Measurements from ENCODE around the gene CDCA7L.

DNA sequence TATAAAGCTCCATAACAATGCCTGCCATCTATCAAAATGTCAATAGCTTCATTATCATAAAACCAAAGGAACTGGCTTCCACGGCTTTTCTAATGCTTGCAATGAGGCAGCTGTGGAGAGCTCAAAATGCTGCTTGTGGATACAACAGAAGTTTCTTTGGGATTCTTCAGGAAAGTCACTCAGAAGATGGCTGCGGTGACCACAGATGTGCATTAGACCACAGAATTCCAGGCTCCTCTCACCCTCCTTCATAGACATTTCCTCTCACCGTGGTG, 77.2 kb downstream of the CDCA7L start:
- TF ChIP-seq CTCF (IDR thresholded peaks at IDR 0.05; ENCODE audit: insufficient read depth, low read length, poor library complexity, severe bottlenecking) = no peak
- TF ChIP-seq EZH2phosphoT487 (conservative IDR thresholded peaks at IDR 0.05; ENCODE audit: low read length) = no peak
